OCI-LY1 (cell line): ENCODE data around the gene FUT1.

ENCODE experiments used
- CTCF ChIP-seq: fragments of 200-600 bp; sonication (generic), shearing (Covaris generic); IDR thresholded peaks from 2 replicates; pipeline ENCODE4 v1.5.1; 2017; ENCODE audit warnings: mild to moderate bottlenecking, antibody characterized with exemption, low read length, moderate library complexity, mixed read lengths
- EZH2 ChIP-seq: fragments of 200-600 bp; sonication (generic), shearing (Covaris generic); IDR thresholded peaks from 2 replicates; pipeline ENCODE4 v1.8.0; 2017; ENCODE audit warnings: borderline replicate concordance, mixed run types, mild to moderate bottlenecking, antibody characterized with exemption, low read length, moderate library complexity, mixed read lengths

DNA sequence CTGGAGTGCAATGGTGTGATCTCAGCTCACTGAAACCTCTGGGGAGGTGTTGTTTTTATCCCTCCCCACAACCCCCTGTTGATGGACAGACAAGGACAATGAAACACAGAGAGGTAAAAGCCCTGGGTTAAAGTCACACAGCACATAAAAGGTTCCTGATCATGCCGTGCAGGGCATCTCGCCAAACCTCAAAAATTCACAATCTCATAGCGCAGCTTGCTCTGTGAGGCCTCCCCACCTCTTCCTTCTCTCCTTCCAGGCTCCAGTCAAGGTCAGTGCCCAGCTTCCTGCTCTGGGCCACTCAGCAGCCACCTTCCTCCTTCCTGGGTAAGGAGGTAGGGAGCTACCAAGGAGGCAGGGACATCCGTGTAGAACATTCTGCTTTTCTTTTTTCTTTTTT is 54.4 kb downstream of the FUT1 start:
- TF ChIP-seq CTCF (no peak), EZH2 (no peak)
